HG02588 (cell line): ENCODE results near the gene NCR2.
"Not testable (repeated sequence)": the region's sequence is repeated elsewhere in the genome, so short reads cannot be mapped to it uniquely, and the experiment has no call there.

Experiments used
- ATAC-seq: cut with Tn5 transposase; IDR thresholded peaks from one replicate; pipeline ENCODE4 v1.9.1; 2021; ENCODE audit warnings: mild to moderate bottlenecking, moderate library complexity; ENCODE audit not compliant: unreplicated experiment

NCR2 gene

GRCh38 chr6:41335296-41335695 is at the start of gene NCR2:
TSS of gene NCR2 (plus strand) at chr6:41335608. CDS start at chr6:41335877, 269 bp downstream.
- no peak for ATAC-seq

GRCh38 chr6:41286544-41287346 is 48.7 kb upstream of the NCR2 start, which contains the start of gene TREM1:
TSS of gene TREM1 (minus strand) at chr6:41286682. CDS start at chr6:41286655, 27 bp downstream.
- no peak for ATAC-seq

- no peak for ATAC-seq
Measured at GRCh38 chr6:41288030-41288753, 47.2 kb upstream of the NCR2 start.

- ATAC-seq = no peak
Measured at GRCh38 chr6:41288754-41289129, 46.7 kb upstream of the NCR2 start.

- ATAC-seq = no peak
Measured at GRCh38 chr6:41289815-41290214, 45.6 kb upstream of the NCR2 start.

- no peak for ATAC-seq
Measured at GRCh38 chr6:41291717-41292116, 43.7 kb upstream of the NCR2 start.

- ATAC-seq = no peak
Measured at GRCh38 chr6:41294214-41294872, 41.1 kb upstream of the NCR2 start.

- ATAC-seq = not testable (repeated sequence)
Measured at GRCh38 chr6:41297248-41297647, 38.2 kb upstream of the NCR2 start.

- ATAC-seq = no peak
Measured at GRCh38 chr6:41298785-41299502, 36.5 kb upstream of the NCR2 start.

GRCh38 chr6:41302638-41303037 is 32.8 kb upstream of the NCR2 start:
- ATAC-seq = no peak

GRCh38 chr6:41306187-41306854 is 29.1 kb upstream of the NCR2 start:
- no peak for ATAC-seq

GRCh38 chr6:41315203-41315602 is 20.2 kb upstream of the NCR2 start:
- no peak for ATAC-seq

- no peak for ATAC-seq
Measured at GRCh38 chr6:41315943-41316620, 19.3 kb upstream of the NCR2 start.

GRCh38 chr6:41318261-41318653 is 17.2 kb upstream of the NCR2 start:
- no peak for ATAC-seq

- ATAC-seq = peak; percentile 89
Measured at GRCh38 chr6:41318654-41319565, 16.5 kb upstream of the NCR2 start.

GRCh38 chr6:41321183-41321582 is 14.2 kb upstream of the NCR2 start:
- no peak for ATAC-seq

GRCh38 chr6:41325446-41326066 is 9.9 kb upstream of the NCR2 start:
- ATAC-seq = no peak

- ATAC-seq = no peak
Measured at GRCh38 chr6:41326092-41326491, 9.3 kb upstream of the NCR2 start.
